ENCODE results near the gene PAX5. TPM values are rescaled to one million over a fixed set of nuclear protein-coding genes. Genes with fewer than 3 reads are reported as not detected.

The PAX5 gene
- total and polyA plus RNA-seq, 2 donors (not counting 1 experiment from before 2014, with no cell fraction given), result 196 to 275 TPM

DNA sequence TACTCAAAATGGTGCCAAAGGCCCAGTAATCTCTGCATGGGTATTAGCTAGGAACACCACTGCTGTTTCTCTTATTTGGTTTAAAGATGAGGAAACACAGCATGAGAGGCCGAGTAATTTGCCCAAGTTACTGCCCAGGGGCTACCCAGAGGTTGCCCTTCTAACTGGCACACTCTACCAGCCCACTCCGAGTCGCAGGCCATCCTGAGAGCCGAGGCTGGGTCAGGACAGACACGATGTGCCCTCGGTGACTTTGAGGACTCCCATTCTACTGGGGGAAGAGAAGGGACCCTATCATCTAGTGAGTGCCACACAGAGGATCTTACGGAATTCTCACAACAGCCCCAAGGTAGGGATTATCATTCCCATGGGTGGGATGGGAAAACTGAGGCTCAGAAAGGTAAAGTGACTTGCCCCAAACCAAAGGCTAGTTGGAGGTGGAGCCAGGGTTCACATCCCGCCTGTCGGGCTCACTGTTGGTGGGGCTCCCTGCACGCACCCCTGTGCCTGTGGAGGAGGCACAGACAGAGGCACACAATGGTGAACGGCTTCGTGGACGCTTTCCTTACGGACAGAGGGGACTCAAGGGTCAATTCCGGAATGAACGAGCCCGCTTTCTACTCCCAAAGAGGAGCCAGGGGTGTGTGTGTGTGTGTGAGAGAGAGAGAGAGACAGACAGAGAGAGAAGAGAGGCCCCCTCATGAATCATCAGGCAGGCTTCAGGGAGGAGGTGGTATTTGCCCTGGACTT is 236.4 kb downstream of the PAX5 start:
- peaks cover 17% of the 10 kb centered on the region for H3K27me3 Mint-ChIP-seq
- no peak overlapping the region for H3K27ac ChIP-seq (ENCODE audit: low read length in 2 of 2)
- H3K4me2 ChIP-seq (replicated peaks; ENCODE audit: low read depth, low read length, poor library complexity, severe bottlenecking), result no peak overlapping the region
- H3K4me3 Mint-ChIP-seq, result no peak overlapping the region
- no peaks in the 10 kb centered on the region for H3K4me1 Mint-ChIP-seq
- H3K27me3 ChIP-seq (replicated peaks in 1 of 4; ENCODE audit: control extremely low read depth in 1 of 4, control insufficient read depth in 3 of 4, insufficient read depth in 4 of 4, low read length in 3 of 4), result peaks cover 0 to 7% (median 0%) of the 10 kb centered on the region in 4 experiments
- no peaks in the 10 kb centered on the region for H3K36me3 ChIP-seq (replicated peaks in 1 of 2; ENCODE audit: control extremely low read depth in 1 of 2, control insufficient read depth in 1 of 2, extremely low read depth in 1 of 2, insufficient read depth in 2 of 2, low read length in 1 of 2)
- no peaks in the 10 kb centered on the region for H3K4me1 ChIP-seq (ENCODE audit: control insufficient read depth in 2 of 2, insufficient read depth in 2 of 2, low read length in 2 of 2)
- no peak overlapping the region for H3K9ac ChIP-seq (ENCODE audit: low read length)
- 91% methylated on average over 10 of the region's 17 CpGs for WGBS (ENCODE audit: insufficient coverage)
- ATAC-seq (ENCODE audit: low read depth) (no peak), DNase-seq (no peak)
- H3K27ac Mint-ChIP-seq, result no peak overlapping the region
- CTCF ChIA-PET, result interaction anchor here (1.0 kb wide), 1 partner anchor 69 kb away, joined by 3 read pairs; no protein-coding TSS in a partner anchor
- H3K9me3 ChIP-seq (ENCODE audit: control extremely low read depth in 1 of 3, control insufficient read depth in 2 of 3, insufficient read depth in 1 of 3, low read length in 2 of 3), result peaks cover 0 to 16% (median 12%) of the 10 kb centered on the region in 3 donors
- peaks cover 5% of the 10 kb centered on the region for H3K9me3 Mint-ChIP-seq (ENCODE audit: insufficient read depth)
- no peak overlapping the region for H3K4me3 ChIP-seq (ENCODE audit: control extremely low read depth in 1 of 5, extremely low read depth in 1 of 5, insufficient read depth in 1 of 5, low read depth in 2 of 5, low read length in 4 of 5)
- intact Hi-C loops (cut with micrococcal nuclease), result no loop called here
- TF ChIP-seq, protein P1, sequence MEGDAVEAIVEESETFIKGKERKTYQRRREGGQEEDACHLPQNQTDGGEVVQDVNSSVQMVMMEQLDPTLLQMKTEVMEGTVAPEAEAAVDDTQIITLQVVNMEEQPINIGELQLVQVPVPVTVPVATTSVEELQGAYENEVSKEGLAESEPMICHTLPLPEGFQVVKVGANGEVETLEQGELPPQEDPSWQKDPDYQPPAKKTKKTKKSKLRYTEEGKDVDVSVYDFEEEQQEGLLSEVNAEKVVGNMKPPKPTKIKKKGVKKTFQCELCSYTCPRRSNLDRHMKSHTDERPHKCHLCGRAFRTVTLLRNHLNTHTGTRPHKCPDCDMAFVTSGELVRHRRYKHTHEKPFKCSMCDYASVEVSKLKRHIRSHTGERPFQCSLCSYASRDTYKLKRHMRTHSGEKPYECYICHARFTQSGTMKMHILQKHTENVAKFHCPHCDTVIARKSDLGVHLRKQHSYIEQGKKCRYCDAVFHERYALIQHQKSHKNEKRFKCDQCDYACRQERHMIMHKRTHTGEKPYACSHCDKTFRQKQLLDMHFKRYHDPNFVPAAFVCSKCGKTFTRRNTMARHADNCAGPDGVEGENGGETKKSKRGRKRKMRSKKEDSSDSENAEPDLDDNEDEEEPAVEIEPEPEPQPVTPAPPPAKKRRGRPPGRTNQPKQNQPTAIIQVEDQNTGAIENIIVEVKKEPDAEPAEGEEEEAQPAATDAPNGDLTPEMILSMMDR (IDR thresholded peaks at IDR 0.05), result no peak
- TF ChIP-seq EZH2 (IDR thresholded peaks at IDR 0.05; ENCODE audit: borderline replicate concordance, insufficient read depth, low read depth, low read length, poor library complexity, severe bottlenecking), result no peak
- no peaks in the 10 kb centered on the region for H3K79me2 ChIP-seq (ENCODE audit: control insufficient read depth, insufficient read depth, low read length)
- no peak overlapping the region for H2AFZ ChIP-seq (ENCODE audit: insufficient read depth, low read depth, low read length, poor library complexity, severe bottlenecking)
- POLR2A ChIA-PET, result no interaction called here
- no peaks in the 10 kb centered on the region for H4K20me1 ChIP-seq (ENCODE audit: control insufficient read depth, insufficient read depth, low read length, poor library complexity, severe bottlenecking)

All from B cell (primary cell).